OCI-LY7 (cell line): ENCODE measurements around the gene SCRT2. TPM values are rescaled to one million over a fixed set of nuclear protein-coding genes. Genes with fewer than 3 reads are reported as not detected.

ENCODE experiments used
- BruUV-seq: library from RNA; stranded (reverse); fragments of 400-500 nt; replicated peaks from 2 replicates; lab custom pipeline; 2021; lab: Mats Ljungman, UMichigan
- CTCF ChIA-PET: fragments of 300-600 bp; sonication (Branson Sonifier 250); formaldehyde crosslinking; loops from one replicate; lab custom pipeline; 2022; ENCODE audit warnings: antibody characterized with exemption; ENCODE audit not compliant: unreplicated experiment; lab: Charles Lee
- POLR2A ChIA-PET: fragments of 300-600 bp; sonication (Branson Sonifier 250); formaldehyde crosslinking; loops from one replicate; lab custom pipeline; 2022; ENCODE audit warnings: antibody characterized with exemption; lab: Charles Lee
- DNase-seq: peaks from one replicate; pipeline ENCODE4 v3.0.0-alpha.2; 2015; ENCODE audit warnings: low spot score
- H2AFZ ChIP-seq: fragments of 200-600 bp; sonication (generic), shearing (Covaris generic); 2 replicates; pipeline ENCODE4 v1.6.1; 2014; ENCODE audit warnings: mild to moderate bottlenecking, antibody characterized with exemption, low read length, moderate library complexity
- H3K27ac ChIP-seq: fragments of 200-600 bp; sonication (generic); 2 replicates; pipeline ENCODE4 v1.5.1; 2014; ENCODE audit warnings: mixed run types, low read depth, mild to moderate bottlenecking, moderate library complexity, low read length, inconsistent platforms; ENCODE audit not compliant: poor library complexity, severe bottlenecking
- H3K36me3 ChIP-seq: fragments of 200-600 bp; sonication (generic); 2 replicates; pipeline ENCODE4 v1.6.1; 2014; ENCODE audit warnings: mild to moderate bottlenecking, antibody characterized with exemption, low read length, moderate library complexity, mixed read lengths; ENCODE audit not compliant: insufficient read depth
- H3K4me1 ChIP-seq: fragments of 200-600 bp; sonication (generic); 2 replicates; pipeline ENCODE4 v1.5.1; 2014; ENCODE audit warnings: mild to moderate bottlenecking, low read length; ENCODE audit not compliant: insufficient read depth, poor library complexity, severe bottlenecking
- H3K4me2 ChIP-seq: fragments of 200-600 bp; sonication (generic); 2 replicates; pipeline ENCODE4 v1.6.1; 2014; ENCODE audit warnings: mild to moderate bottlenecking, low read length
- H3K4me3 ChIP-seq: fragments of 200-600 bp; sonication (generic); 2 replicates; pipeline ENCODE4 v1.5.1; 2014; ENCODE audit warnings: mild to moderate bottlenecking, low read depth, low read length; ENCODE audit not compliant: poor library complexity, severe bottlenecking
- H3K79me2 ChIP-seq: fragments of 200-600 bp; sonication (generic); 2 replicates; pipeline ENCODE4 v1.6.1; 2016; ENCODE audit warnings: low read depth, mild to moderate bottlenecking, low read length, moderate library complexity, mixed read lengths; ENCODE audit not compliant: insufficient read depth
- H3K9me2 ChIP-seq: fragments of 200-600 bp; sonication (generic); 2 replicates; pipeline ENCODE4 v1.6.1; 2016; ENCODE audit warnings: mild to moderate bottlenecking, low read length, mixed read lengths; ENCODE audit not compliant: insufficient read depth
- H3K9me3 ChIP-seq: fragments of 200-600 bp; sonication (generic); 2 replicates; pipeline ENCODE4 v1.6.1; 2014; ENCODE audit warnings: mild to moderate bottlenecking, mixed run types, low read length, mixed read lengths
- H4K20me1 ChIP-seq: fragments of 200-600 bp; sonication (generic); 2 replicates; pipeline ENCODE4 v1.6.1; 2014; ENCODE audit warnings: mild to moderate bottlenecking, antibody characterized with exemption, low read length, moderate library complexity, mixed read lengths; ENCODE audit not compliant: insufficient read depth
- EZH2phosphoT487 ChIP-seq: fragments of 200-600 bp; sonication (generic); IDR thresholded peaks from 2 replicates; pipeline ENCODE4 v1.6.1; 2018; ENCODE audit warnings: low read depth, borderline replicate concordance, mild to moderate bottlenecking, mixed run types, antibody characterized with exemption, low read length, moderate library complexity, mixed read lengths
- intact Hi-C: fragments of 100-400 bp; cut with micrococcal nuclease; formaldehyde crosslinking; loops from one replicate; pipeline ENCODE4 v1.10.0; 2022; ENCODE audit not compliant: unreplicated experiment
- total RNA-seq, 2 experiments: library from RNA; depleted of rRNA in 1 of 2; stranded (reverse); fragments of >200 nt in 1 of 2; shearing (Covaris generic) in 1 of 2; gene quantifications; 2 replicates each; pipeline ENCODE4 v1.2.3, GENCODE V29; 2014 to 2022
- TF ChIP-seq, protein P1 (sequence below): fragments of 200-600 bp; sonication (generic); conservative IDR thresholded peaks from 2 replicates; pipeline ENCODE4 v1.5.1; 2014; ENCODE audit warnings: mild to moderate bottlenecking, antibody characterized with exemption, low read length, moderate library complexity, mixed read lengths

SCRT2 gene
- total RNA-seq, 2 experiments from 2014 or later: not detected

DNA sequence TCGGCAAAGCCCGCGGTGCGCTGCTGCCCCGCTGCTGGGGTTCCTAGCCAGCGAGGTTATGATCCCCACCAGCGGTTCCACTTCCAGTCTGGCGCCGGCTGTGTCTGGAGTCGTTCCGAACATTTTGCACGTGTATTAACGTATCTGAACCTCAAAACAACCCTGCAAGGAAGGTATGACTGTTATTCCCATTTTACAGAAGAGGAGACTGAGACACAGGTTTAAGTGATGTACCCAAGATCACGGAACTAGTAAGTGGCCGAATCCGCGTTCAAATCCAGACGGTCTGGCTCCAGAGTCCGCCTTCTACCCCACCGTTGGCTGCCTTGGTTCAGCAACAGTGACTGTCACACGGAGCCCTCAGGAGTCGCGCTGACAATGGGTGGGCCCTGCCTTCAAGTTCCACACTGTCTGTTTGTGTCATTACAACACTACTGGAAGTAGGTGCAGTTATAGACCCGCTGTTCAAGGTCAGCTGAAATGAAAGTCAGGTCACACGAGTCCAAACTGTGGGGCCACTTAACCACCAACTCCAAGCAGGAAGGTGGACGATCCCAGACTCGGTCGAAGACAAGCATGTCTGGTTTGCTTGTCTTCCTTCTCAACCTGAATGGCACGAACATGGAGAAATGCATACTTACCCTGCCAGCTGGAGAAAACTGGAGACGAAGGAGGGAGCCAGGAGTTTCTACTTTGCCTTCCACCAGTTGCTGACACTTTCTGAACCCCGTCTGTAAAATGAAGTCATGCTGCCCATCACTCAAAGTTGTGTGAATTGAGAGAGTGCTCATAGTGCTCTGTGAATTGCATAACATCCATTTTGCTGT, 21.8 kb downstream of the SCRT2 start:
- H3K4me3 ChIP-seq: peak overlapping the region; percentile 99
- intact Hi-C loops: loop anchor here (10.0 kb wide), 1 partner anchor 181 kb away; the partner anchor contains the start of gene FAM110A

DNA sequence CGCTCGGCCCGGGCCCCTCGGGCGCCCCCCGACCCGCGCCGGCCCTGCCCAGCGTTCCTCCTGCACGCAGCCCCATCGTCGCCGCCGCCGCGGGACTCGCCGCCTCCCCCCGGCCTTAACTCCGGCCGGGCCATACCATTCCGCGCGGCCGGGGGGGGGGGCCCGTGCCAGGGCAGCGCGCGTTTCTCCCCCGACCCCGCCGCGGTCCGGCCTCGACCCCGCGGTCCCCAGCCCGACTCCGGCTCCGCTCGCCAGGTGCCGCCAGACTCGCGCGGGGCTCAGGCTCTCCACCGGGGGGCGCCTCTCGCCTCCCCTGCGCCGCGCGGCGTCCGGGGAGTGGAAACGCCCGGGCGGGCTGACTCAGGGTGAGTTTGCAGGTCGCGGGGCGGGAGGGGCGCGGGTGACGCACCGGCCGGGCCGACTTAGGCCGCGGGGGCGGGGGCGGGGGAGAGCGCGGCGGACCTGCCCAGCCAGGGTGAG, 22.5 kb downstream of the SCRT2 start, which contains the start of gene SRXN1:
SRXN1 (minus strand) TSS at position 91 of the 480 bp plus-strand sequence; CDS start at position 76, 15 bp downstream.
- H3K4me3 ChIP-seq: peak within 1 kb of the TSS; percentile 99
- CTCF ChIA-PET: no interaction called here

More for the DNA sequence above, 21.8 kb downstream of the SCRT2 start:
- H2AFZ ChIP-seq: peak overlapping the region; percentile 80
- DNase-seq: no peak
- no peaks in the 10 kb centered on the region for H3K9me3 ChIP-seq
- H4K20me1 ChIP-seq: 0 out of 2 replicates have a peak, but pooled peaks cover 4% of the 10 kb centered on the region
- no peak for TF ChIP-seq EZH2phosphoT487
- TF ChIP-seq, protein P1, sequence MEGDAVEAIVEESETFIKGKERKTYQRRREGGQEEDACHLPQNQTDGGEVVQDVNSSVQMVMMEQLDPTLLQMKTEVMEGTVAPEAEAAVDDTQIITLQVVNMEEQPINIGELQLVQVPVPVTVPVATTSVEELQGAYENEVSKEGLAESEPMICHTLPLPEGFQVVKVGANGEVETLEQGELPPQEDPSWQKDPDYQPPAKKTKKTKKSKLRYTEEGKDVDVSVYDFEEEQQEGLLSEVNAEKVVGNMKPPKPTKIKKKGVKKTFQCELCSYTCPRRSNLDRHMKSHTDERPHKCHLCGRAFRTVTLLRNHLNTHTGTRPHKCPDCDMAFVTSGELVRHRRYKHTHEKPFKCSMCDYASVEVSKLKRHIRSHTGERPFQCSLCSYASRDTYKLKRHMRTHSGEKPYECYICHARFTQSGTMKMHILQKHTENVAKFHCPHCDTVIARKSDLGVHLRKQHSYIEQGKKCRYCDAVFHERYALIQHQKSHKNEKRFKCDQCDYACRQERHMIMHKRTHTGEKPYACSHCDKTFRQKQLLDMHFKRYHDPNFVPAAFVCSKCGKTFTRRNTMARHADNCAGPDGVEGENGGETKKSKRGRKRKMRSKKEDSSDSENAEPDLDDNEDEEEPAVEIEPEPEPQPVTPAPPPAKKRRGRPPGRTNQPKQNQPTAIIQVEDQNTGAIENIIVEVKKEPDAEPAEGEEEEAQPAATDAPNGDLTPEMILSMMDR: no peak
- CTCF ChIA-PET: no interaction called here
- POLR2A ChIA-PET: no interaction called here
- H3K36me3 ChIP-seq: peaks cover 21% of the 10 kb centered on the region
- no peaks in the 10 kb centered on the region for H3K9me2 ChIP-seq
- peaks cover 15% of the 10 kb centered on the region for H3K4me1 ChIP-seq
- no peak overlapping the region for H3K27ac ChIP-seq
- no TSS peak for BruUV-seq
- peak overlapping the region; percentile 95 for H3K4me2 ChIP-seq
- peaks cover 24% of the 10 kb centered on the region; the same call in 1 of the 2 replicates for H3K79me2 ChIP-seq

More for the DNA sequence above, 22.5 kb downstream of the SCRT2 start, which contains the start of gene SRXN1:
- H3K4me1 ChIP-seq: peaks cover 15% of the 10 kb centered on the region
- BruUV-seq: no TSS peak
- peak within 1 kb of the TSS; percentile 42 for H3K27ac ChIP-seq
- no peaks in the 10 kb centered on the region for H3K9me3 ChIP-seq
- intact Hi-C loops: loop anchor here (10.0 kb wide), 1 partner anchor 182 kb away; the partner anchor contains the start of gene FAM110A
- H4K20me1 ChIP-seq: 0 out of 2 replicates have a peak, but pooled peaks cover 4% of the 10 kb centered on the region
- peak within 1 kb of the TSS; percentile 89 for H2AFZ ChIP-seq
- peak within 1 kb of the TSS; percentile 95 for H3K4me2 ChIP-seq
- H3K36me3 ChIP-seq: peaks cover 28% of the 10 kb centered on the region
- POLR2A ChIA-PET: interaction anchor here (0.8 to 1.1 kb wide), 2 partner anchors 14 to 472 kb away, joined by 3 to 4 read pairs; no protein-coding TSS in a partner anchor
- H3K9me2 ChIP-seq: no peaks in the 10 kb centered on the region
- peaks cover 24% of the 10 kb centered on the region; the same call in 1 of the 2 replicates for H3K79me2 ChIP-seq
- peak; percentile 95 for DNase-seq
- no peak for TF ChIP-seq EZH2phosphoT487
- TF ChIP-seq, protein P1: peak; percentile 85
